HepG2 (cell line): ENCODE measurements around the gene SLC17A5. TPM values are rescaled to one million over a fixed set of nuclear protein-coding genes. Genes with fewer than 3 reads are reported as not detected.

ENCODE experiments used
- ATAC-seq: fragments of 200-7000 bp; cut with Tn5 transposase; 3 replicates; pipeline ENCODE4 v1.9.1; 2020; ENCODE audit warnings: mild to moderate bottlenecking, moderate library complexity
- BruUV-seq: library from RNA; stranded (reverse); fragments of 400-500 nt; replicated peaks from 2 replicates; lab custom pipeline; 2021; lab: Mats Ljungman, UMichigan
- CTCF ChIA-PET: fragments of 300-600 bp; formaldehyde crosslinking; extraction: SDS; loops from one replicate; lab custom pipeline; 2021; ENCODE audit warnings: low total read pairs, inconsistent platforms, low intra/inter-chr PET ratio; lab: Yijun Ruan, JAX
- POLR2A ChIA-PET: fragments of 350-600 bp; sonication (Branson Sonifier 250); formaldehyde crosslinking; loops from one replicate; lab custom pipeline; 2020; ENCODE audit warnings: antibody characterized with exemption, inconsistent platforms; lab: Yijun Ruan, JAX
- DNase-seq: peaks from one replicate; pipeline ENCODE4 v3.0.0-alpha.2; 2015; ENCODE audit warnings: low spot score
- FAIRE-seq: peaks from 3 replicates; lab custom pipeline; 2011; peaks lifted over from hg19 to GRCh38; lab: Jason Lieb, UNC
- H2AFZ ChIP-seq: one replicate; pipeline ENCODE4 v1.6.1; 2011; ENCODE audit warnings: low read length, inconsistent platforms
- H3K27ac ChIP-seq: fragments of 300-600 bp; 3 replicates; pipeline ENCODE4 v1.8.0; 2011; ENCODE audit warnings: mixed run types, mild to moderate bottlenecking, mixed read lengths, low read length, inconsistent platforms; ENCODE audit not compliant: insufficient read depth; ENCODE audit errors: extremely low read length
- H3K27me3 ChIP-seq, 2 experiments: fragments of 200-600 bp in 1 of 2; 2 replicates in 1 of 2; 3 replicates in 1 of 2; pipeline versions ENCODE4 v1.6.0 to v1.8.0; 2011; ENCODE audit warnings: low read length in 2 of 2, mild to moderate bottlenecking in 2 of 2, moderate library complexity in 2 of 2, inconsistent platforms in 1 of 2; ENCODE audit not compliant: insufficient read depth in 2 of 2, control insufficient read depth in 1 of 2
- H3K36me3 ChIP-seq, 2 experiments: fragments of 200-600 bp in 1 of 2; replicated peaks in 1 of 2; 2 replicates in 1 of 2; 3 replicates in 1 of 2; pipeline versions ENCODE4 v1.5.1 to v1.8.0; 2011; ENCODE audit warnings: low read length in 2 of 2, inconsistent platforms in 1 of 2; ENCODE audit not compliant: insufficient read depth in 2 of 2, control insufficient read depth in 1 of 2
- H3K4me1 ChIP-seq: 2 replicates; pipeline ENCODE4 v1.5.1; 2012; ENCODE audit warnings: low read length, inconsistent platforms; ENCODE audit not compliant: insufficient read depth
- H3K4me2 ChIP-seq: 2 replicates; pipeline ENCODE4 v1.6.0; 2011; ENCODE audit warnings: low read depth, low read length, inconsistent platforms
- H3K4me3 ChIP-seq, 3 experiments: fragments of 200-600 bp in 1 of 3; sonication (generic), shearing (Covaris generic) in 1 of 3; replicated peaks in 1 of 3; 2 replicates each; pipeline ENCODE4 v1.5.1; 2011 to 2016; ENCODE audit warnings: low read length in 3 of 3, inconsistent platforms in 2 of 3, low read depth in 2 of 3, mild to moderate bottlenecking in 2 of 3, control low read depth in 1 of 3, mixed read lengths in 1 of 3; ENCODE audit not compliant: insufficient read depth in 1 of 3
- H3K79me2 ChIP-seq: one replicate; pipeline ENCODE4 v1.6.1; 2011; ENCODE audit warnings: low read length, inconsistent platforms; ENCODE audit not compliant: insufficient read depth
- H3K9ac ChIP-seq: 2 replicates; pipeline ENCODE4 v1.6.0; 2011; ENCODE audit warnings: mild to moderate bottlenecking, low read depth, low read length, inconsistent platforms; ENCODE audit not compliant: insufficient read depth
- H3K9me3 ChIP-seq: 2 replicates; pipeline ENCODE4 v1.5.1; 2012; ENCODE audit warnings: mild to moderate bottlenecking, low read length
- H4K20me1 ChIP-seq: 2 replicates; pipeline ENCODE4 v1.6.0; 2011; ENCODE audit warnings: inconsistent platforms, mild to moderate bottlenecking, low read length, moderate library complexity; ENCODE audit not compliant: insufficient read depth
- ARID5B ChIP-seq: IDR thresholded peaks from 2 replicates; pipeline ENCODE4 v1.4.0; 2020; ENCODE audit warnings: mild to moderate bottlenecking, missing genetic modification reagents
- BATF2 ChIP-seq: sonication (generic); formaldehyde crosslinking; IDR thresholded peaks from 2 replicates; pipeline ENCODE4 v1.8.0; 2022; ENCODE audit warnings: mild to moderate bottlenecking, missing genetic modification reagents, moderate library complexity
- ETV5 ChIP-seq: IDR thresholded peaks from 2 replicates; pipeline ENCODE4 v1.6.1; 2018; ENCODE audit warnings: missing biosample characterization, missing genetic modification reagents, inconsistent platforms, borderline replicate concordance
- FOXC1 ChIP-seq: sonication (generic); formaldehyde crosslinking; IDR thresholded peaks from 2 replicates; pipeline ENCODE4 v1.8.0; 2022; ENCODE audit warnings: mild to moderate bottlenecking, missing genetic modification reagents, borderline replicate concordance
- HNRNPH1 ChIP-seq: fragments of 200-400 bp; formaldehyde crosslinking; optimal IDR thresholded peaks from 2 replicates; pipeline ENCODE3; 2017; ENCODE audit warnings: mild to moderate bottlenecking, low read depth, low read length
- MAX ChIP-seq: IDR thresholded peaks from 2 replicates; pipeline ENCODE4 v1.6.1; 2012; ENCODE audit warnings: inconsistent platforms
- PCBP1 ChIP-seq: fragments of 200-400 bp; formaldehyde crosslinking; IDR thresholded peaks from 2 replicates; pipeline ENCODE4 v1.6.1; 2017; ENCODE audit warnings: mild to moderate bottlenecking, low read depth, low read length, borderline replicate concordance
- ZBTB25 ChIP-seq: IDR thresholded peaks from 2 replicates; pipeline ENCODE4 v1.6.1; 2018; ENCODE audit warnings: missing genetic modification reagents
- ZNF460 ChIP-seq: sonication (generic); formaldehyde crosslinking; IDR thresholded peaks from 2 replicates; pipeline ENCODE4 v1.5.1; 2020; ENCODE audit warnings: missing genetic modification reagents, mild to moderate bottlenecking, borderline replicate concordance
- ZNF687 ChIP-seq: sonication (generic); formaldehyde crosslinking; IDR thresholded peaks from 2 replicates; pipeline ENCODE4 v1.5.1; 2020; ENCODE audit warnings: mild to moderate bottlenecking, missing genetic modification reagents, moderate library complexity
- WGBS: methylation state at CpG from one replicate; pipeline ENCODE4 v1.1.6; 2017; ENCODE audit warnings: low lambda C conversion rate; 5-methylcytosine and 5-hydroxymethylcytosine counted together
- in situ Hi-C: cut with HindIII; loops from 2 replicates; pipeline ENCODE4 v1.10.0; 2017; ENCODE audit warnings: low pct_unique_long_range_greater_than_20kb; ENCODE audit not compliant: extremely low pct_ligation_motif_present
- intact Hi-C: fragments of 100-400 bp; cut with micrococcal nuclease; formaldehyde crosslinking; loops from one replicate; pipeline ENCODE4 v1.10.0; 2022; ENCODE audit not compliant: unreplicated experiment
- polyA plus RNA-seq, 8 experiments: library from polyadenylated mRNA; depleted of rRNA in 3 of 8; stranded (reverse) in 7 of 8; unstranded in 1 of 8; fragments of >200 nt; fragmentation: Illumina TruSeq in 4 of 8; extraction: Trizol in 4 of 8; gene quantifications; 2 replicates each; pipeline versions ENCODE4 v1.2.1 to v1.2.3, GENCODE V29; 2011 to 2016; ENCODE audit warnings: low read depth in 4 of 8, missing spikeins in 1 of 8, mixed read lengths in 1 of 8; ENCODE audit not compliant: insufficient read depth in 1 of 8
- total RNA-seq, 5 experiments: library from RNA; depleted of rRNA; stranded (reverse); fragments of >200 nt; fragmentation: Illumina TruSeq; extraction: Trizol; gene quantifications; 2 replicates each; pipeline ENCODE4 v1.2.3, GENCODE V29; 2016; ENCODE audit warnings: low read depth in 1 of 5

The SLC17A5 gene
- total and polyA plus RNA-seq, 2 of the 13 experiments (the other 11 are each of a cell fraction or from before 2014, with no cell fraction given) = 18.3 to 20.5 TPM

- peak; percentile 86 for DNase-seq
- Histone ChIP-seq H3K27ac (peak overlapping the region; percentile 90), H4K20me1 (no peaks in the 10 kb centered on the region), H3K79me2 (no peaks in the 10 kb centered on the region), H3K27me3 (no peaks in the 10 kb centered on the region), H3K9me3 (no peaks in the 10 kb centered on the region), H3K36me3 (no peaks in the 10 kb centered on the region), H3K4me1 (peaks cover 56% of the 10 kb centered on the region), H2AFZ (peak overlapping the region; percentile 37), H3K4me2 (peak overlapping the region; percentile 83), H3K9ac (peak overlapping the region; percentile 73), H3K4me3 (peak overlapping the region; percentile 2 to 59 (median 32); a peak in 2 of 6 replicates)
- ChIA-PET POLR2A (interaction anchor here (0.7 to 6.0 kb wide), 14 partner anchors 8 to 104 kb away, joined by 3 to 130 read pairs (median 7); partner anchors contain the start of genes EEF1A1, MTO1 and SLC17A5), CTCF (no interaction called here)
- intact Hi-C loops (loop anchor here (5.0 kb wide), 2 partner anchors 44 to 46 kb away; partner anchors contain the start of gene EEF1A1), in situ Hi-C loops (no loop called here)
- BruUV-seq = no TSS peak
- no peak for FAIRE-seq
- ATAC-seq = peak; percentile 93
- WGBS = 75% methylated on average over 11 of the region's 11 CpGs
- TF ChIP-seq ETV5 (peak; percentile 71; the same call in 1 of the 2 replicates), ARID5B (CRISPR knock-in tag) (peak; percentile 50; the same call in 1 of the 2 replicates), HNRNPH1 (no peak), ZBTB25 (CRISPR knock-in tag) (0 out of 2 replicates have a peak, but pooled peaks have one; percentile 13), ZNF460 (CRISPR knock-in tag) (peak; percentile 53; the same call in 1 of the 2 replicates), FOXC1 (CRISPR knock-in tag) (no peak), PCBP1 (no peak), MAX (0 out of 2 replicates have a peak, but pooled peaks have one; percentile 18), ZNF687 (CRISPR knock-in tag) (peak; percentile 20; the same call in 1 of the 2 replicates), BATF2 (CRISPR knock-in tag) (no peak)
These were observed 87.9 kb downstream of the SLC17A5 start for GRCh38 chr6:73565767-73566485.
